Activated T-cell treated with anti-CD3 and anti-CD28 coated beads for 48 hours (primary cell): Measurements from ENCODE around the gene GNB3.
A peak's percentile ranks its signal among the peaks of the same experiment; 100 is the strongest.
"Not testable (repeated sequence)": the region's sequence is repeated elsewhere in the genome, so short reads cannot be mapped to it uniquely, and the experiment has no call there.

Source experiments
- DNase-seq: peaks from one replicate; pipeline ENCODE4 v3.0.0-alpha.2; 2020; ENCODE audit warnings: low read depth

The GNB3 gene

GRCh38 chr12:6860942-6861341 lies 20.2 kb downstream of the GNB3 start:
- no peak for DNase-seq

GRCh38 chr12:6861391-6861790 lies 20.7 kb downstream of the GNB3 start:
- no peak for DNase-seq

- no peak for DNase-seq
These were observed 22.3 kb downstream of the GNB3 start for GRCh38 chr12:6863033-6863432.

- no peak for DNase-seq
These were observed 23.0 kb downstream of the GNB3 start for GRCh38 chr12:6863586-6864321.

GRCh38 chr12:6865307-6865706 lies 24.6 kb downstream of the GNB3 start:
- DNase-seq = not testable (repeated sequence)

GRCh38 chr12:6866163-6866919 lies 25.6 kb downstream of the GNB3 start:
- DNase-seq = no peak

- DNase-seq = no peak
These were observed 26.2 kb downstream of the GNB3 start for GRCh38 chr12:6866920-6867412.

- DNase-seq = peak; percentile 80
These were observed 26.9 kb downstream of the GNB3 start, which contains the start of gene TPI1 for GRCh38 chr12:6867413-6868210. TSS of gene TPI1 (plus strand) at chr12:6867531. CDS start at chr12:6867567, 36 bp downstream.

- no peak for DNase-seq
These were observed 27.7 kb downstream of the GNB3 start for GRCh38 chr12:6868211-6869048.

GRCh38 chr12:6869049-6870021 lies 28.6 kb downstream of the GNB3 start:
- peak; percentile 74 for DNase-seq

- not testable (repeated sequence) for DNase-seq
These were observed 29.6 kb downstream of the GNB3 start for GRCh38 chr12:6870304-6870703.

GRCh38 chr12:6871052-6871957 lies 30.6 kb downstream of the GNB3 start:
- peak; percentile 52 for DNase-seq

GRCh38 chr12:6872073-6873048 lies 31.6 kb downstream of the GNB3 start:
- peak; percentile 85 for DNase-seq

- DNase-seq = peak; percentile 100
These were observed 32.6 kb downstream of the GNB3 start, which contains the start of gene SPSB2 for GRCh38 chr12:6873094-6874014. TSS of gene SPSB2 (minus strand) at chr12:6873303. CDS start at chr12:6872901, 402 bp downstream.

- not testable (repeated sequence) for DNase-seq
These were observed 33.3 kb downstream of the GNB3 start for GRCh38 chr12:6874015-6874368.

GRCh38 chr12:6879824-6880223 lies 39.1 kb downstream of the GNB3 start:
- DNase-seq = not testable (repeated sequence)

- no peak for DNase-seq
These were observed 42.5 kb downstream of the GNB3 start for GRCh38 chr12:6883252-6883651.
